Endothelial cell of umbilical vein (primary cell): ENCODE results near the gene NDUFS3. TPM values are rescaled to one million over a fixed set of nuclear protein-coding genes. Genes with fewer than 3 reads are reported as not detected.
A peak's percentile ranks its signal among the peaks of the same experiment; 100 is the strongest.

Experiments
- Bru-seq: library from RNA; stranded (reverse); fragments of 400-500 nt; gene quantifications from one replicate; lab custom pipeline; 2021; lab: Mats Ljungman, UMichigan
- BruChase-seq, 2 experiments: library from RNA; stranded (reverse); fragments of 400-500 nt; gene quantifications; one replicate each; lab custom pipeline; 2021; lab: Mats Ljungman, UMichigan
- BruUV-seq: library from RNA; stranded (reverse); fragments of 400-500 nt; replicated peaks from 2 replicates; lab custom pipeline; 2021; lab: Mats Ljungman, UMichigan
- CTCF ChIA-PET: fragments of 300-600, 350-600 bp; sonication (Branson Sonifier 250); formaldehyde crosslinking; loops from one replicate; lab custom pipeline; 2021; ENCODE audit warnings: antibody characterized with exemption, inconsistent platforms; lab: Charles Lee
- POLR2A ChIA-PET: fragments of 300-600, 350-600 bp; sonication (Branson Sonifier 250); formaldehyde crosslinking; loops from one replicate; lab custom pipeline; 2021; ENCODE audit warnings: antibody characterized with exemption, inconsistent platforms; lab: Charles Lee
- DNase-seq: peaks from one replicate; pipeline ENCODE4 v3.0.0-alpha.2; 2011; ENCODE audit warnings: low read depth, low spot score
- FAIRE-seq: peaks from 2 replicates; lab custom pipeline; 2011; peaks lifted over from hg19 to GRCh38; lab: Jason Lieb, UNC
- H2AFZ ChIP-seq: 2 replicates; pipeline ENCODE4 v1.6.0; 2012; ENCODE audit warnings: low read depth, low read length, control low read depth, inconsistent platforms
- H3K27ac ChIP-seq: 2 replicates; pipeline ENCODE4 v1.5.1; 2011; ENCODE audit warnings: low read depth, mild to moderate bottlenecking, control low read depth, low read length, moderate library complexity; ENCODE audit not compliant: insufficient read depth
- H3K27me3 ChIP-seq, 2 experiments: 2 replicates each; pipeline versions ENCODE4 v1.6.0 to v1.6.1; 2011; ENCODE audit warnings: low read length in 2 of 2, mixed read lengths in 1 of 2; ENCODE audit not compliant: control insufficient read depth in 2 of 2, insufficient read depth in 2 of 2
- H3K36me3 ChIP-seq, 2 experiments: 2 replicates in 1 of 2; 3 replicates in 1 of 2; pipeline ENCODE4 v1.5.1; 2011; ENCODE audit warnings: low read length in 2 of 2, mild to moderate bottlenecking in 1 of 2, moderate library complexity in 1 of 2; ENCODE audit not compliant: control insufficient read depth in 2 of 2, insufficient read depth in 2 of 2; ENCODE audit errors: extremely low read depth in 1 of 2
- H3K4me1 ChIP-seq: 3 replicates; pipeline ENCODE4 v1.5.1; 2011; ENCODE audit warnings: mild to moderate bottlenecking, low read length; ENCODE audit not compliant: control insufficient read depth, insufficient read depth; ENCODE audit errors: extremely low read depth
- H3K4me2 ChIP-seq: 2 replicates; pipeline ENCODE4 v1.6.1; 2011; ENCODE audit warnings: low read length, control low read depth, mixed read lengths; ENCODE audit not compliant: insufficient read depth
- H3K4me3 ChIP-seq, 3 experiments: fragments of 200-600 bp in 1 of 3; sonication (generic), shearing (Covaris generic) in 1 of 3; replicated peaks in 1 of 3; 2 replicates each; pipeline ENCODE4 v1.5.1; 2011 to 2016; ENCODE audit warnings: control low read depth in 3 of 3, low read length in 3 of 3, mild to moderate bottlenecking in 2 of 3, inconsistent platforms in 1 of 3, low read depth in 1 of 3, moderate library complexity in 1 of 3; ENCODE audit not compliant: insufficient read depth in 1 of 3
- H3K79me2 ChIP-seq: 2 replicates; pipeline ENCODE4 v1.6.0; 2012; ENCODE audit warnings: low read length, inconsistent platforms; ENCODE audit not compliant: control insufficient read depth, insufficient read depth
- H3K9ac ChIP-seq: replicated peaks from 2 replicates; pipeline ENCODE3; 2011; ENCODE audit warnings: low read length, control low read depth; ENCODE audit not compliant: insufficient read depth; ENCODE audit errors: extremely low read depth
- H3K9me1 ChIP-seq: replicated peaks from 3 replicates; pipeline ENCODE4 v1.6.0; 2011; ENCODE audit warnings: mild to moderate bottlenecking, low read length; ENCODE audit not compliant: control insufficient read depth, insufficient read depth; ENCODE audit errors: extremely low read depth
- H3K9me3 ChIP-seq: replicated peaks from 2 replicates; pipeline ENCODE4 v1.5.1; 2012; ENCODE audit warnings: low read length, inconsistent platforms; ENCODE audit not compliant: control insufficient read depth, insufficient read depth
- H4K20me1 ChIP-seq: replicated peaks from 2 replicates; pipeline ENCODE3; 2011; ENCODE audit warnings: mild to moderate bottlenecking, low read length; ENCODE audit not compliant: control insufficient read depth, insufficient read depth; ENCODE audit errors: extremely low read depth
- EZH2 ChIP-seq: IDR thresholded peaks from 2 replicates; pipeline ENCODE4 v1.6.1; 2012; ENCODE audit warnings: borderline replicate concordance, low read depth, mild to moderate bottlenecking, moderate library complexity, low read length, inconsistent platforms; ENCODE audit not compliant: severe bottlenecking
- FOS ChIP-seq: IDR thresholded peaks from 2 replicates; pipeline ENCODE4 v1.6.1; 2011; ENCODE audit warnings: mild to moderate bottlenecking, low read length, moderate library complexity, borderline replicate concordance; ENCODE audit not compliant: insufficient read depth
- GATA2 ChIP-seq: IDR thresholded peaks from 2 replicates; pipeline ENCODE4 v1.7.0; 2011; ENCODE audit warnings: low read depth, mild to moderate bottlenecking, moderate library complexity, mixed read lengths, low read length; ENCODE audit not compliant: insufficient read length, insufficient read depth
- JUN ChIP-seq: IDR thresholded peaks from 2 replicates; pipeline ENCODE4 v1.6.1; 2011; ENCODE audit warnings: borderline replicate concordance, low read depth; ENCODE audit not compliant: insufficient read length, insufficient read depth
- MAX ChIP-seq: IDR thresholded peaks from 2 replicates; pipeline ENCODE4 v1.6.1; 2011; ENCODE audit not compliant: insufficient read depth, insufficient read length
- MYC ChIP-seq: IDR thresholded peaks from one replicate; pipeline ENCODE4 v1.6.1; 2011; ENCODE audit warnings: mild to moderate bottlenecking, low read depth, low read length
- POLR2A ChIP-seq: IDR thresholded peaks from 2 replicates; pipeline ENCODE4 v1.6.1; 2012; ENCODE audit warnings: low read depth, mild to moderate bottlenecking, control low read depth, low read length
- POLR2AphosphoS5 ChIP-seq: IDR thresholded peaks from 2 replicates; pipeline ENCODE4 v1.6.1; 2012; ENCODE audit warnings: low read depth, mild to moderate bottlenecking, control low read depth, low read length, moderate library complexity; ENCODE audit not compliant: insufficient read depth
- dilution Hi-C: fragments of 300-500 bp; cut with MboI; formaldehyde crosslinking; loops from one replicate; pipeline ENCODE4 v1.15.0; 2019; ENCODE audit warnings: low sequenced_read_pairs; ENCODE audit not compliant: extremely low pct_ligation_motif_present
- intact Hi-C: fragments of 100-400 bp; cut with micrococcal nuclease; formaldehyde crosslinking; loops from one replicate; pipeline ENCODE4 v1.10.0; 2022
- long read RNA-seq: library from polyadenylated mRNA; stranded (forward); transcript quantifications from one replicate; pipeline ENCODE4 v2.0.0, GENCODE V29; 2021
- polyA minus RNA-seq, 3 experiments: library from RNA; depleted of rRNA, polyadenylated mRNA; stranded (reverse); fragments of >200 nt; gene quantifications; 1 replicate in 1 of 3; 2 replicates in 2 of 3; pipeline ENCODE4 v1.2.3, GENCODE V29; 2011
- polyA plus RNA-seq, 4 experiments: library from polyadenylated mRNA; depleted of rRNA in 3 of 4; stranded (reverse) in 3 of 4; unstranded in 1 of 4; fragments of >200 nt; gene quantifications; 2 replicates each; pipeline versions ENCODE4 v1.2.1 to v1.2.3, GENCODE V29; 2011 to 2012; ENCODE audit warnings: missing spikeins in 1 of 4
- total RNA-seq: library from RNA; stranded (reverse); gene quantifications from 2 replicates; pipeline ENCODE4 v1.2.3, GENCODE V29; 2021
- TF ChIP-seq, protein P1 (sequence below), 2 donors: IDR thresholded peaks; 1 replicate in 1 of 2; 2 replicates in 1 of 2; pipeline ENCODE4 v1.5.1; 2011; ENCODE audit warnings: low read length in 2 of 2, mild to moderate bottlenecking in 2 of 2, moderate library complexity in 2 of 2, control low read depth in 1 of 2, inconsistent platforms in 1 of 2, low read depth in 1 of 2; ENCODE audit not compliant: insufficient read depth in 1 of 2; ENCODE audit errors: extremely low read depth in 1 of 2

The NDUFS3 gene
- total RNA-seq (91.8 and 99.7 TPM in 2 replicates), polyA plus RNA-seq (149 and 169 TPM in 2 replicates), polyA minus RNA-seq (73.0 and 94.6 TPM in 2 replicates), Bru-seq, nascent RNA (percentile 79 among the genes with signal in this experiment), BruChase-seq, experiment 1, labeled RNA remaining after a 6-hour chase (percentile 88 among the genes with signal in this experiment), BruChase-seq, experiment 2, labeled RNA remaining after a 2-hour chase (percentile 74 among the genes with signal in this experiment)
- 199 and 224 TPM in 2 replicates for polyA plus RNA-seq (2011; cell fraction: cytosol; rRNA removed)
- 146 and 290 TPM in 2 replicates for polyA plus RNA-seq (2011; cell fraction: nucleus; rRNA removed)
- polyA plus RNA-seq (2012), result 96.0 and 97.4 TPM in 2 replicates
- polyA minus RNA-seq (2011; cell fraction: cytosol; rRNA and poly(A)+ RNA removed), result 83.6 TPM
- 27.6 and 40.7 TPM in 2 replicates for polyA minus RNA-seq (2011; cell fraction: nucleus; rRNA and poly(A)+ RNA removed)
- long read RNA-seq, transcript NDUFS3-201 (7 exons, 958 nt), result major isoform, 187 of 215 reads
- long read RNA-seq, partial matches to known transcripts, result 3 of 215 reads
- long read RNA-seq, other reads (novel, unspliced or antisense), result 24 of 215 reads

GRCh38 chr11:47578524-47579494 lies at the start of gene NDUFS3, which contains the start of gene KBTBD4:
Gene NDUFS3, plus strand, starts transcription at chr11:47579074. Its CDS starts 18 bp downstream, at chr11:47579092.
Gene KBTBD4, minus strand, starts transcription at chr11:47578970. Its CDS starts 19 bp downstream, at chr11:47578951.
- H3K36me3 ChIP-seq, result peaks cover 13 to 19% of the 10 kb centered on the region in 2 experiments
- peak within 1 kb of the TSS; percentile 64 to 77 (median 73) for H3K4me3 ChIP-seq
- ChIA-PET CTCF (interaction anchor here (1.0 to 1.2 kb wide), 4 partner anchors 10 to 124 kb away, joined by 3 to 4 read pairs (median 3); partner anchors contain the start of gene PTPMT1), POLR2A (no interaction called here)
- FAIRE-seq (peak; percentile 74), DNase-seq (peak; percentile 84)
- H3K27me3 ChIP-seq, result no peaks in the 10 kb centered on the region
- peaks cover 36% of the 10 kb centered on the region for H3K79me2 ChIP-seq
- peak within 1 kb of the TSS; percentile 47 for H3K27ac ChIP-seq
- TSS peak; percentile 54 for BruUV-seq
- no peaks in the 10 kb centered on the region for H4K20me1 ChIP-seq
- dilution Hi-C loops, result no loop called here
- TF ChIP-seq GATA2 (no peak), EZH2 (no peak), MAX (peak; percentile 22), FOS (no peak), POLR2A (peak; percentile 63), JUN (no peak), POLR2AphosphoS5 (peak; percentile 88), MYC (no peak)
- TF ChIP-seq, protein P1, sequence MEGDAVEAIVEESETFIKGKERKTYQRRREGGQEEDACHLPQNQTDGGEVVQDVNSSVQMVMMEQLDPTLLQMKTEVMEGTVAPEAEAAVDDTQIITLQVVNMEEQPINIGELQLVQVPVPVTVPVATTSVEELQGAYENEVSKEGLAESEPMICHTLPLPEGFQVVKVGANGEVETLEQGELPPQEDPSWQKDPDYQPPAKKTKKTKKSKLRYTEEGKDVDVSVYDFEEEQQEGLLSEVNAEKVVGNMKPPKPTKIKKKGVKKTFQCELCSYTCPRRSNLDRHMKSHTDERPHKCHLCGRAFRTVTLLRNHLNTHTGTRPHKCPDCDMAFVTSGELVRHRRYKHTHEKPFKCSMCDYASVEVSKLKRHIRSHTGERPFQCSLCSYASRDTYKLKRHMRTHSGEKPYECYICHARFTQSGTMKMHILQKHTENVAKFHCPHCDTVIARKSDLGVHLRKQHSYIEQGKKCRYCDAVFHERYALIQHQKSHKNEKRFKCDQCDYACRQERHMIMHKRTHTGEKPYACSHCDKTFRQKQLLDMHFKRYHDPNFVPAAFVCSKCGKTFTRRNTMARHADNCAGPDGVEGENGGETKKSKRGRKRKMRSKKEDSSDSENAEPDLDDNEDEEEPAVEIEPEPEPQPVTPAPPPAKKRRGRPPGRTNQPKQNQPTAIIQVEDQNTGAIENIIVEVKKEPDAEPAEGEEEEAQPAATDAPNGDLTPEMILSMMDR (IDR thresholded peaks at IDR 0.05; ENCODE audit: extremely low read depth in 1 of 2, insufficient read depth in 1 of 2, low read depth in 1 of 2, low read length in 2 of 2), result no peak
- peak within 1 kb of the TSS; percentile 65 for H3K9ac ChIP-seq
- intact Hi-C loops, result loop anchor here (1.0 to 5.0 kb wide), 2 partner anchors 26 to 152 kb away; partner anchors contain the start of genes CELF1 and PSMC3
- H3K4me1 ChIP-seq, result peaks cover 23% of the 10 kb centered on the region
- peak within 1 kb of the TSS; percentile 90 for H3K4me2 ChIP-seq
- H3K9me3 ChIP-seq, result no peaks in the 10 kb centered on the region
- peak within 1 kb of the TSS; percentile 79 for H2AFZ ChIP-seq
- no peaks in the 10 kb centered on the region for H3K9me1 ChIP-seq
